SK-N-SH (cell line): ENCODE data around the gene COQ5. TPM values are rescaled to one million over a fixed set of nuclear protein-coding genes. Genes with fewer than 3 reads are reported as not detected.

Experiments
- CTCF ChIA-PET: fragments of 300-600, 350-600 bp; formaldehyde crosslinking; extraction: SDS; loops from one replicate; lab custom pipeline; 2021; lab: Yijun Ruan, JAX
- POLR2A ChIA-PET: fragments of 350-600 bp; sonication (Branson Sonifier 250); formaldehyde crosslinking; extraction: SDS; loops from one replicate; lab custom pipeline; 2020; ENCODE audit warnings: antibody characterized with exemption, inconsistent platforms; lab: Yijun Ruan, JAX
- DNase-seq: peaks from one replicate; pipeline ENCODE4 v3.0.0; 2012
- H2AFZ ChIP-seq: fragments of 200-600 bp; sonication (generic); 2 replicates; pipeline ENCODE4 v1.8.1; 2016; ENCODE audit warnings: antibody characterized with exemption, mild to moderate bottlenecking, low read depth
- H3F3A ChIP-seq: fragments of 200-600 bp; sonication (generic); replicated peaks from 2 replicates; pipeline ENCODE3; 2016; ENCODE audit warnings: antibody characterized with exemption, mild to moderate bottlenecking; ENCODE audit not compliant: insufficient read depth
- H3K27ac ChIP-seq, 2 experiments: fragments of 200-500 bp in 1 of 2; fragments of 200-600 bp in 1 of 2; sonication (Bioruptor generic) in 1 of 2; sonication (generic), shearing (Covaris generic) in 1 of 2; 2 replicates each; pipeline versions ENCODE4 v1.5.1 to v1.6.1; 2014 to 2016; ENCODE audit warnings: low read depth in 2 of 2, inconsistent platforms in 1 of 2, low read length in 1 of 2, mild to moderate bottlenecking in 1 of 2, mixed read lengths in 1 of 2
- H3K27me3 ChIP-seq: fragments of 200-600 bp; sonication (generic), shearing (Covaris generic); 2 replicates; pipeline ENCODE4 v1.6.1; 2016; ENCODE audit warnings: mixed run types; ENCODE audit not compliant: insufficient read depth
- H3K36me3 ChIP-seq, 2 experiments: fragments of 200-500 bp in 1 of 2; fragments of 200-600 bp in 1 of 2; sonication (Bioruptor generic) in 1 of 2; sonication (generic) in 1 of 2; replicated peaks in 1 of 2; 2 replicates each; pipeline versions ENCODE3 to v1.5.1; 2014 to 2016; ENCODE audit warnings: low read length in 1 of 2, mild to moderate bottlenecking in 1 of 2; ENCODE audit not compliant: insufficient read depth in 2 of 2, control insufficient read depth in 1 of 2
- H3K4me1 ChIP-seq, 2 experiments: fragments of 200-500 bp in 1 of 2; fragments of 200-600 bp in 1 of 2; sonication (Bioruptor generic) in 1 of 2; sonication (generic), shearing (Covaris generic) in 1 of 2; 2 replicates each; pipeline versions ENCODE4 v1.5.1 to v1.6.1; 2014 to 2016; ENCODE audit warnings: low read depth in 1 of 2, low read length in 1 of 2, mixed run types in 1 of 2; ENCODE audit not compliant: insufficient read depth in 2 of 2, control insufficient read depth in 1 of 2
- H3K4me2 ChIP-seq: fragments of 200-600 bp; sonication (generic), shearing (Covaris generic); 2 replicates; pipeline ENCODE4 v1.6.1; 2017; ENCODE audit warnings: mixed run types
- H3K4me3 ChIP-seq, 2 experiments: fragments of 200-500 bp in 1 of 2; fragments of 200-600 bp in 1 of 2; sonication (Bioruptor generic) in 1 of 2; sonication (generic), shearing (Covaris generic) in 1 of 2; 2 replicates each; pipeline versions ENCODE4 v1.5.1 to v1.8.1; 2014 to 2016; ENCODE audit warnings: low read depth in 2 of 2, inconsistent platforms in 1 of 2, low read length in 1 of 2, mild to moderate bottlenecking in 1 of 2, mixed read lengths in 1 of 2, moderate library complexity in 1 of 2
- H3K79me2 ChIP-seq: fragments of 200-600 bp; sonication (generic); 2 replicates; pipeline ENCODE4 v1.8.1; 2017; ENCODE audit warnings: mild to moderate bottlenecking; ENCODE audit not compliant: insufficient read depth
- H3K9ac ChIP-seq: fragments of 200-600 bp; sonication (generic); 2 replicates; pipeline ENCODE4 v1.6.1; 2017; ENCODE audit warnings: mixed run types
- H3K9me2 ChIP-seq: fragments of 200-600 bp; sonication (generic); 2 replicates; pipeline ENCODE4 v1.6.1; 2017; ENCODE audit warnings: mixed run types
- H3K9me3 ChIP-seq: fragments of 200-600 bp; sonication (generic); 2 replicates; pipeline ENCODE4 v1.6.1; 2017; ENCODE audit warnings: mixed run types, mild to moderate bottlenecking, moderate library complexity
- H4K20me1 ChIP-seq: fragments of 200-600 bp; sonication (generic); 2 replicates; pipeline ENCODE4 v1.6.1; 2017; ENCODE audit warnings: mild to moderate bottlenecking, mixed run types; ENCODE audit not compliant: insufficient read depth
- ELF1 ChIP-seq: IDR thresholded peaks from 2 replicates; pipeline ENCODE4 v1.4.0; 2012
- FOSL2 ChIP-seq: IDR thresholded peaks from 2 replicates; pipeline ENCODE4 v1.4.0; 2012; ENCODE audit warnings: low read depth, mild to moderate bottlenecking, moderate library complexity, borderline replicate concordance
- FOXJ3 ChIP-seq: sonication (generic); formaldehyde crosslinking; IDR thresholded peaks from 2 replicates; pipeline ENCODE4 v1.5.1; 2020; ENCODE audit warnings: mild to moderate bottlenecking, missing genetic modification reagents
- FOXM1 ChIP-seq: IDR thresholded peaks from 2 replicates; pipeline ENCODE4 v1.4.0; 2012; ENCODE audit warnings: low read depth, mild to moderate bottlenecking
- NFIC ChIP-seq: IDR thresholded peaks from 2 replicates; pipeline ENCODE4 v1.4.0; 2012; ENCODE audit warnings: borderline replicate concordance
- RXRA ChIP-seq: IDR thresholded peaks from 2 replicates; pipeline ENCODE4 v1.4.0; 2012; ENCODE audit warnings: low read depth, mild to moderate bottlenecking, borderline replicate concordance
- TAF1 ChIP-seq: IDR thresholded peaks from 2 replicates; pipeline ENCODE4 v1.6.1; 2012; ENCODE audit warnings: low read depth, mild to moderate bottlenecking, low read length, moderate library complexity, borderline replicate concordance
- TCF12 ChIP-seq: IDR thresholded peaks from 2 replicates; pipeline ENCODE4 v1.4.0; 2012
- TEAD4 ChIP-seq: IDR thresholded peaks from 2 replicates; pipeline ENCODE4 v1.4.0; 2012; ENCODE audit warnings: mild to moderate bottlenecking, borderline replicate concordance; ENCODE audit not compliant: insufficient read depth
- WGBS: methylation state at CpG from one replicate; pipeline ENCODE4 v1.1.6; 2017; ENCODE audit warnings: low lambda C conversion rate; 5-methylcytosine and 5-hydroxymethylcytosine counted together
- polyA plus RNA-seq, 3 experiments: library from polyadenylated mRNA; depleted of rRNA; stranded (reverse); fragments of >200 nt; gene quantifications; 2 replicates each; pipeline ENCODE4 v1.2.3, GENCODE V29; 2012
- TF ChIP-seq, protein P1 (sequence below): IDR thresholded peaks from 2 replicates; pipeline ENCODE4 v1.4.0; 2012; ENCODE audit warnings: low read depth, borderline replicate concordance
- TF ChIP-seq, protein P2 (sequence below): fragments of 150-350 bp; IDR thresholded peaks from 2 replicates; pipeline ENCODE4 v1.6.1; 2016; ENCODE audit warnings: mild to moderate bottlenecking, low read depth, low read length
- TF ChIP-seq, protein P3 (sequence below): IDR thresholded peaks from 2 replicates; pipeline ENCODE4; 2012
- TF ChIP-seq, protein P4 (sequence below): IDR thresholded peaks from 2 replicates; pipeline ENCODE4 v1.6.1; 2012; ENCODE audit warnings: mild to moderate bottlenecking, low read depth, low read length, moderate library complexity

Gene COQ5
- polyA plus RNA-seq, 1 of the 3 experiments (the other 2 are of a cell fraction), result 28.0 TPM

DNA sequence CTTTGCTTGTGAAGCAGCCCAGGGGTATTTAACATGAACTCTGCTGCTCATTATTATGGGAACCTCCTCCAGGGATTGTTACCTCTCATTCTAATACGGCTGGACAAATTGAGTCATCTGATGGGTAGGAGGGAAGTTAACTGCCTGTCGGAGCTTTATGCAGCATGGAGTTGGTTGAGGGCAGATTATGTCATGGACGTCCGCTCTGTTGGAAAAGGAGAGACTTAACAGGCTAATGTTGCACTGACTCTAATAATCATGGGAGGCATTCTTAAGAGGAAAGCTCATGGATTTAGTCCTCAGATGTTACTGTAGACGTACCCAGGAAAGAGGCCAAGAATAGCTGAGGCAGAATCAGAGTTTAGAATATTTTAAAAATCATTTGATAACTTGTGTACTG is 42.3 kb upstream of the COQ5 start:
- H3K4me1 ChIP-seq, result no peaks in the 10 kb centered on the region
- TF ChIP-seq FOXM1 (no peak), TCF12 (no peak), NFIC (no peak), ELF1 (no peak), TEAD4 (no peak), FOSL2 (no peak), TAF1 (no peak), FOXJ3 (no peak), RXRA (no peak)
- TF ChIP-seq, protein P1, sequence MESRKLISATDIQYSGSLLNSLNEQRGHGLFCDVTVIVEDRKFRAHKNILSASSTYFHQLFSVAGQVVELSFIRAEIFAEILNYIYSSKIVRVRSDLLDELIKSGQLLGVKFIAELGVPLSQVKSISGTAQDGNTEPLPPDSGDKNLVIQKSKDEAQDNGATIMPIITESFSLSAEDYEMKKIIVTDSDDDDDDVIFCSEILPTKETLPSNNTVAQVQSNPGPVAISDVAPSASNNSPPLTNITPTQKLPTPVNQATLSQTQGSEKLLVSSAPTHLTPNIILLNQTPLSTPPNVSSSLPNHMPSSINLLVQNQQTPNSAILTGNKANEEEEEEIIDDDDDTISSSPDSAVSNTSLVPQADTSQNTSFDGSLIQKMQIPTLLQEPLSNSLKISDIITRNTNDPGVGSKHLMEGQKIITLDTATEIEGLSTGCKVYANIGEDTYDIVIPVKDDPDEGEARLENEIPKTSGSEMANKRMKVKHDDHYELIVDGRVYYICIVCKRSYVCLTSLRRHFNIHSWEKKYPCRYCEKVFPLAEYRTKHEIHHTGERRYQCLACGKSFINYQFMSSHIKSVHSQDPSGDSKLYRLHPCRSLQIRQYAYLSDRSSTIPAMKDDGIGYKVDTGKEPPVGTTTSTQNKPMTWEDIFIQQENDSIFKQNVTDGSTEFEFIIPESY, result no peak
- TF ChIP-seq, protein P2, sequence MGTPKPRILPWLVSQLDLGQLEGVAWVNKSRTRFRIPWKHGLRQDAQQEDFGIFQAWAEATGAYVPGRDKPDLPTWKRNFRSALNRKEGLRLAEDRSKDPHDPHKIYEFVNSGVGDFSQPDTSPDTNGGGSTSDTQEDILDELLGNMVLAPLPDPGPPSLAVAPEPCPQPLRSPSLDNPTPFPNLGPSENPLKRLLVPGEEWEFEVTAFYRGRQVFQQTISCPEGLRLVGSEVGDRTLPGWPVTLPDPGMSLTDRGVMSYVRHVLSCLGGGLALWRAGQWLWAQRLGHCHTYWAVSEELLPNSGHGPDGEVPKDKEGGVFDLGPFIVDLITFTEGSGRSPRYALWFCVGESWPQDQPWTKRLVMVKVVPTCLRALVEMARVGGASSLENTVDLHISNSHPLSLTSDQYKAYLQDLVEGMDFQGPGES, result no peak
- TF ChIP-seq, protein P3, sequence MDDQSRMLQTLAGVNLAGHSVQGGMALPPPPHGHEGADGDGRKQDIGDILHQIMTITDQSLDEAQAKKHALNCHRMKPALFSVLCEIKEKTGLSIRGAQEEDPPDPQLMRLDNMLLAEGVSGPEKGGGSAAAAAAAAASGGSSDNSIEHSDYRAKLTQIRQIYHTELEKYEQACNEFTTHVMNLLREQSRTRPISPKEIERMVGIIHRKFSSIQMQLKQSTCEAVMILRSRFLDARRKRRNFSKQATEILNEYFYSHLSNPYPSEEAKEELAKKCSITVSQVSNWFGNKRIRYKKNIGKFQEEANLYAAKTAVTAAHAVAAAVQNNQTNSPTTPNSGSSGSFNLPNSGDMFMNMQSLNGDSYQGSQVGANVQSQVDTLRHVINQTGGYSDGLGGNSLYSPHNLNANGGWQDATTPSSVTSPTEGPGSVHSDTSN, result no peak
- TF ChIP-seq, protein P4, sequence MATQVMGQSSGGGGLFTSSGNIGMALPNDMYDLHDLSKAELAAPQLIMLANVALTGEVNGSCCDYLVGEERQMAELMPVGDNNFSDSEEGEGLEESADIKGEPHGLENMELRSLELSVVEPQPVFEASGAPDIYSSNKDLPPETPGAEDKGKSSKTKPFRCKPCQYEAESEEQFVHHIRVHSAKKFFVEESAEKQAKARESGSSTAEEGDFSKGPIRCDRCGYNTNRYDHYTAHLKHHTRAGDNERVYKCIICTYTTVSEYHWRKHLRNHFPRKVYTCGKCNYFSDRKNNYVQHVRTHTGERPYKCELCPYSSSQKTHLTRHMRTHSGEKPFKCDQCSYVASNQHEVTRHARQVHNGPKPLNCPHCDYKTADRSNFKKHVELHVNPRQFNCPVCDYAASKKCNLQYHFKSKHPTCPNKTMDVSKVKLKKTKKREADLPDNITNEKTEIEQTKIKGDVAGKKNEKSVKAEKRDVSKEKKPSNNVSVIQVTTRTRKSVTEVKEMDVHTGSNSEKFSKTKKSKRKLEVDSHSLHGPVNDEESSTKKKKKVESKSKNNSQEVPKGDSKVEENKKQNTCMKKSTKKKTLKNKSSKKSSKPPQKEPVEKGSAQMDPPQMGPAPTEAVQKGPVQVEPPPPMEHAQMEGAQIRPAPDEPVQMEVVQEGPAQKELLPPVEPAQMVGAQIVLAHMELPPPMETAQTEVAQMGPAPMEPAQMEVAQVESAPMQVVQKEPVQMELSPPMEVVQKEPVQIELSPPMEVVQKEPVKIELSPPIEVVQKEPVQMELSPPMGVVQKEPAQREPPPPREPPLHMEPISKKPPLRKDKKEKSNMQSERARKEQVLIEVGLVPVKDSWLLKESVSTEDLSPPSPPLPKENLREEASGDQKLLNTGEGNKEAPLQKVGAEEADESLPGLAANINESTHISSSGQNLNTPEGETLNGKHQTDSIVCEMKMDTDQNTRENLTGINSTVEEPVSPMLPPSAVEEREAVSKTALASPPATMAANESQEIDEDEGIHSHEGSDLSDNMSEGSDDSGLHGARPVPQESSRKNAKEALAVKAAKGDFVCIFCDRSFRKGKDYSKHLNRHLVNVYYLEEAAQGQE, result no peak
- 86% methylated on average over 5 of the region's 5 CpGs for WGBS
- no peak overlapping the region for H3K27ac ChIP-seq
- peaks cover 6% of the 10 kb centered on the region for H3F3A ChIP-seq
- H3K79me2 ChIP-seq, result peaks cover 8% of the 10 kb centered on the region; the same call in 1 of the 2 replicates
- CTCF ChIA-PET, result interaction anchor here (3.4 kb wide), 1 partner anchor 12 kb away, joined by 25 read pairs; no protein-coding TSS in a partner anchor
- no peak overlapping the region for H3K4me2 ChIP-seq
- peaks cover 54 to 69% of the 10 kb centered on the region in 2 experiments for H3K36me3 ChIP-seq
- H3K27me3 ChIP-seq, result no peaks in the 10 kb centered on the region
- H4K20me1 ChIP-seq, result no peaks in the 10 kb centered on the region
- no peak overlapping the region for H3K9ac ChIP-seq
- DNase-seq, result no peak
- H3K4me3 ChIP-seq, result no peak overlapping the region
- POLR2A ChIA-PET, result interaction anchor here (0.6 kb wide), 1 partner anchor 91 kb away, joined by 5 read pairs; no protein-coding TSS in a partner anchor
- no peaks in the 10 kb centered on the region for H3K9me2 ChIP-seq
- no peaks in the 10 kb centered on the region for H3K9me3 ChIP-seq
- no peak overlapping the region for H2AFZ ChIP-seq
